ENCODE measurements around the gene RIN3. TPM values are rescaled to one million over a fixed set of nuclear protein-coding genes. Genes with fewer than 3 reads are reported as not detected.

The RIN3 gene
- total and polyA plus RNA-seq, 7 experiments from 2014 or later: 27.2 to 182 (median 114) TPM

DNA sequence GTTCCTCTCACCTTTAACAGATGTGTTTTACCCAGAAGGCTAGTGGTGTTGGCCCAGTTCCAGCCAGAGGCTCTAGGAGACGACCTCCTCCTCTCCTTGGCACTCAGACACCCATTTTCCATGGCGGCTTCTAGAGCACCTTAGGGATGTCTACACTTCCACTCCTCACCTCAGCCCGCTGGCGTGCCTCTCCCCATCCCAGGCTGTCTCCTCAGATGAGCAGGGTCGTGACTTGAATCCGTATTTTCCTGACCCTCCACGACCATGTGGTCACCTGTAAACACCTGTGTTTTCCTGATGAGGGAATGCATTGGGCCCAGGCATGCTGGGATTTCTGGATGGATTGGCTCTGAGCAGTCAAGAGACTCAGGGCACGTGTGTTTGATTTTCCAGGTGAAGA is 21.8 kb upstream of the RIN3 start:
- Mint-ChIP-seq H3K9me3 (peaks cover 0 to 1% (median 0%) of the 10 kb centered on the region in 11 donors), H3K4me1 (peaks cover 0 to 17% (median 6%) of the 10 kb centered on the region in 7 donors), H3K27ac (no peak overlapping the region), H3K27me3 (peaks cover 0 to 20% (median 4%) of the 10 kb centered on the region in 5 donors), H3K36me3 (no peaks in the 10 kb centered on the region), H3K4me3 (no peak overlapping the region)
- Histone ChIP-seq H3K9me3 (ENCODE audit: control insufficient read depth in 2 of 3, low read length in 3 of 3) (no peaks in the 10 kb centered on the region), H3K27me3 (ENCODE audit: control insufficient read depth in 2 of 2, insufficient read depth in 2 of 2, low read length in 2 of 2) (no peaks in the 10 kb centered on the region), H3K4me3 (ENCODE audit: low read length) (no peak overlapping the region), H3K27ac (ENCODE audit: low read depth, low read length) (no peak overlapping the region), H3K4me1 (ENCODE audit: control insufficient read depth in 2 of 2, insufficient read depth in 2 of 2, low read length in 2 of 2) (no peaks in the 10 kb centered on the region), H3K36me3 (ENCODE audit: control insufficient read depth in 2 of 3, insufficient read depth in 3 of 3, low read length in 3 of 3) (no peaks in the 10 kb centered on the region)
- ATAC-seq (no peak), DNase-seq (no peak)
- intact Hi-C loops (cut with micrococcal nuclease): no loop called here
- POLR2A ChIA-PET: no interaction called here
- CTCF ChIA-PET: no interaction called here

DNA sequence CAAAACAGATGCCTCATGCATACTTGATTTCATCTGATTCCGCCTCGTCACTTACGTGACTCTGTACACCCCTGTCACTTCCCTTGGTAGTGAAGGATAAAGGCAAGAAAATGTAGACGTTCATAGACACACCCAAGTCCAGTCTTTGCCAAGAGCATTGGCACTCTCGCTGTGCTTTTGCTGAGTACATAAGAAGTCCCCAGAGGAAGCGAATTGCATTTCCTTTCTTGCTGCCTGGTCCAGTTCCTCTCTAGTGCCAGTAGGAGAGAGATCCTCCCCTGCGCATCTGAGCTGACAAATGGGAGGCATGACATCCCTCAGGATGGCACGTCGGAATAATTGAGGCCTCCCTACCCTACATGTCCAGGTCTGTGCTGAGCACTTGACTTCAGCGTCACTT is 21.3 kb upstream of the RIN3 start:
- no peaks in the 10 kb centered on the region for H3K27me3 ChIP-seq (ENCODE audit: control insufficient read depth in 2 of 2, insufficient read depth in 2 of 2, low read length in 2 of 2)
- ChIA-PET POLR2A (no interaction called here), CTCF (no interaction called here)
- DNase-seq: no peak
- no peaks in the 10 kb centered on the region for H3K36me3 ChIP-seq (ENCODE audit: control insufficient read depth in 2 of 3, insufficient read depth in 3 of 3, low read length in 3 of 3)
- H3K27ac ChIP-seq (ENCODE audit: low read depth, low read length): no peak overlapping the region
- peak; percentile 74 for ATAC-seq
- Mint-ChIP-seq H3K27ac (no peak overlapping the region), H3K4me1 (peaks cover 0 to 17% (median 3%) of the 10 kb centered on the region in 7 donors), H3K4me3 (no peak overlapping the region), H3K36me3 (no peaks in the 10 kb centered on the region), H3K27me3 (peaks cover 0 to 17% (median 4%) of the 10 kb centered on the region in 5 donors), H3K9me3 (peaks cover 0 to 1% (median 0%) of the 10 kb centered on the region in 11 donors)
- H3K4me3 ChIP-seq (ENCODE audit: low read length): no peak overlapping the region
- H3K9me3 ChIP-seq (ENCODE audit: control insufficient read depth in 2 of 3, low read length in 3 of 3): no peaks in the 10 kb centered on the region
- no peaks in the 10 kb centered on the region for H3K4me1 ChIP-seq (ENCODE audit: control insufficient read depth in 2 of 2, insufficient read depth in 2 of 2, low read length in 2 of 2)
- intact Hi-C loops (cut with micrococcal nuclease): no loop called here

GRCh38 chr14:92493024-92493423 is 20.6 kb upstream of the RIN3 start:
- Histone ChIP-seq H3K27me3 (ENCODE audit: control insufficient read depth in 2 of 2, insufficient read depth in 2 of 2, low read length in 2 of 2) (no peaks in the 10 kb centered on the region), H3K27ac (ENCODE audit: low read depth, low read length) (no peak overlapping the region), H3K36me3 (ENCODE audit: control insufficient read depth in 2 of 3, insufficient read depth in 3 of 3, low read length in 3 of 3) (no peaks in the 10 kb centered on the region), H3K9me3 (ENCODE audit: control insufficient read depth in 2 of 3, low read length in 3 of 3) (no peaks in the 10 kb centered on the region), H3K4me1 (ENCODE audit: control insufficient read depth in 2 of 2, insufficient read depth in 2 of 2, low read length in 2 of 2) (no peaks in the 10 kb centered on the region), H3K4me3 (ENCODE audit: low read length) (no peak overlapping the region)
- ChIA-PET CTCF (no interaction called here), POLR2A (no interaction called here)
- H3K27me3 Mint-ChIP-seq: peaks cover 0 to 14% (median under 1%) of the 10 kb centered on the region in 5 donors
- no peaks in the 10 kb centered on the region for H3K36me3 Mint-ChIP-seq
- H3K27ac Mint-ChIP-seq: no peak overlapping the region
- ATAC-seq (no peak), DNase-seq (no peak)
- intact Hi-C loops (cut with micrococcal nuclease): no loop called here
- H3K4me1 Mint-ChIP-seq: peaks cover 0 to 16% (median 0%) of the 10 kb centered on the region in 7 donors
- peaks cover 0 to 1% (median 0%) of the 10 kb centered on the region in 11 donors for H3K9me3 Mint-ChIP-seq
- no peak overlapping the region for H3K4me3 Mint-ChIP-seq

DNA sequence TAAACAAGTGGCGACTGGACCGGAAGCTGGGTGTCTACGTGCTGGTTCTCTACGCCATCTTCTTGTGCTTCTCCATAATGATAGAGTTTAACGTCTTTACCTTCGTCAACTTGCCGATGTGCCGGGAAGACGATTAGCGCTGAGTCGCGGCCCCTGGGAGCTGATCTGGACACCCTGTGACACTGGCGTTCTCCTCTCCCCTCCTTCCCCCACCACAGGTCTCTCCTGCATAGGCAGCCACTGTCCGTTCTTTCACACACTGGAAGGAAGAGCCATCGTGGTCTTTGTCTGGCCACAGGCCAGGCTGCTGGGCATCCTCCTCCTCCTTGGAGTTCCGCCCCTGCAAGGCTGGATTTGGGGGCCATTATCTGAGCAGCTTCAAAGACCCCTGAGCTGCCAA is 20.1 kb upstream of the RIN3 start:
- Mint-ChIP-seq H3K36me3 (no peaks in the 10 kb centered on the region), H3K27me3 (peaks cover 0 to 14% (median 0%) of the 10 kb centered on the region in 5 donors), H3K4me3 (no peak overlapping the region), H3K27ac (no peak overlapping the region), H3K9me3 (no peaks in the 10 kb centered on the region), H3K4me1 (peaks cover 0 to 14% (median 0%) of the 10 kb centered on the region in 7 donors)
- Histone ChIP-seq H3K9me3 (ENCODE audit: control insufficient read depth in 2 of 3, low read length in 3 of 3) (no peaks in the 10 kb centered on the region), H3K4me3 (ENCODE audit: low read length) (no peak overlapping the region), H3K27ac (ENCODE audit: low read depth, low read length) (no peak overlapping the region), H3K4me1 (ENCODE audit: control insufficient read depth in 2 of 2, insufficient read depth in 2 of 2, low read length in 2 of 2) (no peaks in the 10 kb centered on the region), H3K36me3 (ENCODE audit: control insufficient read depth in 2 of 3, insufficient read depth in 3 of 3, low read length in 3 of 3) (no peaks in the 10 kb centered on the region), H3K27me3 (ENCODE audit: control insufficient read depth in 2 of 2, insufficient read depth in 2 of 2, low read length in 2 of 2) (no peaks in the 10 kb centered on the region)
- POLR2A ChIA-PET: no interaction called here
- CTCF ChIA-PET: no interaction called here
- DNase-seq (no peak), ATAC-seq (no peak)
- intact Hi-C loops (cut with micrococcal nuclease): no loop called here

GRCh38 chr14:92494512-92494911 is 19.1 kb upstream of the RIN3 start:
- Histone ChIP-seq H3K27me3 (ENCODE audit: control insufficient read depth in 2 of 2, insufficient read depth in 2 of 2, low read length in 2 of 2) (no peaks in the 10 kb centered on the region), H3K36me3 (ENCODE audit: control insufficient read depth in 2 of 3, insufficient read depth in 3 of 3, low read length in 3 of 3) (no peaks in the 10 kb centered on the region), H3K4me1 (ENCODE audit: control insufficient read depth in 2 of 2, insufficient read depth in 2 of 2, low read length in 2 of 2) (no peaks in the 10 kb centered on the region), H3K27ac (ENCODE audit: low read depth, low read length) (no peak overlapping the region), H3K9me3 (ENCODE audit: control insufficient read depth in 2 of 3, low read length in 3 of 3) (no peaks in the 10 kb centered on the region), H3K4me3 (ENCODE audit: low read length) (no peak overlapping the region)
- intact Hi-C loops (cut with micrococcal nuclease): no loop called here
- Mint-ChIP-seq H3K4me3 (no peak overlapping the region), H3K27ac (no peak overlapping the region), H3K4me1 (peaks cover 0 to 11% (median 0%) of the 10 kb centered on the region in 7 donors), H3K27me3 (peaks cover 0 to 14% (median 0%) of the 10 kb centered on the region in 5 donors), H3K36me3 (no peaks in the 10 kb centered on the region), H3K9me3 (no peaks in the 10 kb centered on the region)
- POLR2A ChIA-PET: interaction anchor here (1.0 kb wide), 1 partner anchor 44 kb away, joined by 3 read pairs; no protein-coding TSS in a partner anchor
- CTCF ChIA-PET: no interaction called here
- ATAC-seq (peak; percentile 22), DNase-seq (no peak)

DNA sequence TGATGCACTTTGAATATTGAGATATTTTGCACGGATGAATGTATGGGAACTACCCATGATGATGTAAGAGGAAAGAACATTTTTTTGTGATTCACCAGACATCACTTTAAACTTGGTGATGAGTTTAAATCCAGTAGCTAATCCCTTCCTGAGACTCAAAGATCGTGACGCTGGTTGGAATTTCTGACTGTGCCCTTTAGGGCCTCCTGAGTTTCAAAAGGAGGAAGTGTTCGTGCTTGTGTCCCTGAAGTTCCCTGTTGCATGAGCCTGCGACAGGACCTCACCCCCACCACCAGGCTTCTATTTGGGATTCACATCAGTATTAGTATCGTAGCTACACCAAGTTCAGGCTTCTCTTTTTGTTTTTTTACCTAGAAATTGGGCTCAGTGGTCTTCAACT is 18.6 kb upstream of the RIN3 start:
- H3K27me3 ChIP-seq (ENCODE audit: control insufficient read depth in 2 of 2, insufficient read depth in 2 of 2, low read length in 2 of 2): no peaks in the 10 kb centered on the region
- Mint-ChIP-seq H3K4me1 (peaks cover 0 to 8% (median 0%) of the 10 kb centered on the region in 7 donors), H3K4me3 (no peak overlapping the region), H3K36me3 (no peaks in the 10 kb centered on the region), H3K27me3 (peaks cover 0 to 12% (median 0%) of the 10 kb centered on the region in 5 donors), H3K27ac (no peak overlapping the region), H3K9me3 (no peaks in the 10 kb centered on the region)
- DNase-seq (no peak), ATAC-seq (peak; percentile 67)
- intact Hi-C loops (cut with micrococcal nuclease): no loop called here
- H3K9me3 ChIP-seq (ENCODE audit: control insufficient read depth in 2 of 3, low read length in 3 of 3): no peaks in the 10 kb centered on the region
- ChIA-PET CTCF (no interaction called here), POLR2A (no interaction called here)
- H3K27ac ChIP-seq (ENCODE audit: low read depth, low read length): no peak overlapping the region
- H3K36me3 ChIP-seq (ENCODE audit: control insufficient read depth in 2 of 3, insufficient read depth in 3 of 3, low read length in 3 of 3): no peaks in the 10 kb centered on the region
- no peak overlapping the region for H3K4me3 ChIP-seq (ENCODE audit: low read length)
- H3K4me1 ChIP-seq (ENCODE audit: control insufficient read depth in 2 of 2, insufficient read depth in 2 of 2, low read length in 2 of 2): no peaks in the 10 kb centered on the region

GRCh38 chr14:92496191-92496857 is 17.3 kb upstream of the RIN3 start:
- Mint-ChIP-seq H3K4me3 (no peak overlapping the region), H3K27ac (no peak overlapping the region), H3K4me1 (peaks cover 0 to 9% (median 0%) of the 10 kb centered on the region in 7 donors), H3K27me3 (peaks cover 0 to 16% (median 0%) of the 10 kb centered on the region in 5 donors), H3K36me3 (no peaks in the 10 kb centered on the region), H3K9me3 (no peaks in the 10 kb centered on the region)
- Histone ChIP-seq H3K27ac (ENCODE audit: low read depth, low read length) (no peak overlapping the region), H3K9me3 (ENCODE audit: control insufficient read depth in 2 of 3, low read length in 3 of 3) (no peaks in the 10 kb centered on the region), H3K4me3 (ENCODE audit: low read length) (no peak overlapping the region), H3K27me3 (ENCODE audit: control insufficient read depth in 2 of 2, insufficient read depth in 2 of 2, low read length in 2 of 2) (no peaks in the 10 kb centered on the region), H3K36me3 (ENCODE audit: control insufficient read depth in 2 of 3, insufficient read depth in 3 of 3, low read length in 3 of 3) (no peaks in the 10 kb centered on the region), H3K4me1 (ENCODE audit: control insufficient read depth in 2 of 2, insufficient read depth in 2 of 2, low read length in 2 of 2) (no peaks in the 10 kb centered on the region)
- POLR2A ChIA-PET: no interaction called here
- ATAC-seq (no peak), DNase-seq (no peak)
- CTCF ChIA-PET: interaction anchor here (0.9 kb wide), 1 partner anchor 9 kb away, joined by 3 read pairs; no protein-coding TSS in a partner anchor
- intact Hi-C loops (cut with micrococcal nuclease): no loop called here

All from naive thymus-derived CD4-positive, alpha-beta T cell (primary cell).